Stomach smooth muscle (tissue), 2 donors: Measurements from ENCODE around the gene LNPEP.

ENCODE experiments used
- H3K27ac ChIP-seq: one replicate; pipeline ENCODE4 v1.7.0; 2013; ENCODE audit warnings: mild to moderate bottlenecking, low read length, inconsistent platforms
- H3K27me3 ChIP-seq, 2 donors: one replicate each; pipeline ENCODE4 v1.7.0; 2013; ENCODE audit warnings: low read length in 2 of 2; ENCODE audit not compliant: insufficient read depth in 2 of 2, control insufficient read depth in 1 of 2
- H3K36me3 ChIP-seq, 2 donors: one replicate each; pipeline ENCODE4 v1.7.0; 2013; ENCODE audit warnings: low read length in 2 of 2; ENCODE audit not compliant: control insufficient read depth in 2 of 2, insufficient read depth in 2 of 2
- H3K4me1 ChIP-seq: one replicate; pipeline ENCODE4 v1.7.0; 2013; ENCODE audit warnings: low read length; ENCODE audit not compliant: control insufficient read depth, insufficient read depth
- H3K4me3 ChIP-seq, 2 donors: one replicate each; pipeline ENCODE4 v1.7.0; 2013; ENCODE audit warnings: low read length in 2 of 2
- H3K9ac ChIP-seq, 2 donors: one replicate each; pipeline ENCODE4 v1.7.0; 2013; ENCODE audit warnings: low read length in 2 of 2, mild to moderate bottlenecking in 1 of 2
- H3K9me3 ChIP-seq, 2 donors: one replicate each; pipeline ENCODE4 v1.7.0; 2013; ENCODE audit warnings: low read length in 2 of 2; ENCODE audit not compliant: control insufficient read depth in 2 of 2
- donor health status: healthy.
- donor health status: Pancreatic carcinoma.

Gene LNPEP

DNA sequence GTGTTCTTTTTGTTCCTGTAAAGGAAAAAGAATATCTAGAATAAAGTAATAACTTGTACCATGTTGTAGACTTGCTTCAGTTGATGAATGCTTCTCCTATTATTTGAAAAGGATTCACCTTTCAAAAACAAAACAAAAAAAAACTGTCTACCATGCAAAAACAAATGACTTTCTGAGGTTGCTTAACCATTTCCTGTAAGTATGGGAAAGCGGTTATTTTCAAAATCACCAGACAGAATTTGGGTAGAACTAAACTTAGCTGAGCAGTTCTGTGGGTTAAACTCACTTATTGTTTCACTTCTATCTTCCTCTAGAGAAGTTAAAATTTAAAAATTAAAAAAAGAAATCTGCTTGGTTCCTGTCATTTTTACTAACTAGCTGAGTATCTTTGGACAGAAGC lies 25.2 kb downstream of the LNPEP start:
- Histone ChIP-seq H3K9me3 (no peaks in the 10 kb centered on the region), H3K27me3 (no peaks in the 10 kb centered on the region), H3K4me3 (no peak overlapping the region), H3K36me3 (no peaks in the 10 kb centered on the region), H3K27ac (no peak overlapping the region), H3K4me1 (no peaks in the 10 kb centered on the region), H3K9ac (no peak overlapping the region)

DNA sequence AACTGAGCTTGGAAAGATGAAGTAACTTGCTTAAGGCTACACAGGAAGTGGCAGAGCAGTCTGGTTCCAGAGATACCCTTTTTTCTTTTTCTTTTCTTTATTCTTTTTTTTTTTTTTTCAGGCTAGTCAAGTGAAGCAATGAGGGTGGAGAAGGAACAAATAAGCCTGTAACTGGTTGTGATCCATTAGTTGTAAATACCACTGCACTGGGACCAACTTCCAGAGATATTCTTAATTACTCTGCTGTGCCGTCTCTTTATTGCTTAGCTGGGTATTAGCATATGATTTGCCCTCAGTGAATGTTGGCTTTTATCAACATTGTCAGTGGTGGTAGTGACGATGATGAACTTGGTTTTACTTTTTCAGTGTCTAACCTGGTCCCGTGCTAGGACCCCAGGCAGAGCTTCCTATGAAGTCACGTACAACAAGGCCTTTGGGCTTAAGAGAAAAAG lies 26.7 kb downstream of the LNPEP start:
- H3K9me3 ChIP-seq = no peaks in the 10 kb centered on the region
- H3K27me3 ChIP-seq = no peaks in the 10 kb centered on the region
- no peak overlapping the region for H3K27ac ChIP-seq
- H3K9ac ChIP-seq = no peak overlapping the region
- no peak overlapping the region for H3K4me3 ChIP-seq
- no peaks in the 10 kb centered on the region for H3K4me1 ChIP-seq
- H3K36me3 ChIP-seq = no peaks in the 10 kb centered on the region

- H3K9me3 ChIP-seq = no peaks in the 10 kb centered on the region
- H3K4me3 ChIP-seq = no peak overlapping the region
- no peaks in the 10 kb centered on the region for H3K27me3 ChIP-seq
- H3K4me1 ChIP-seq = no peaks in the 10 kb centered on the region
- H3K27ac ChIP-seq = no peak overlapping the region
- no peaks in the 10 kb centered on the region for H3K36me3 ChIP-seq
- H3K9ac ChIP-seq = no peak overlapping the region
Observed at GRCh38 chr5:96963267-96963666, 27.4 kb downstream of the LNPEP start.

DNA sequence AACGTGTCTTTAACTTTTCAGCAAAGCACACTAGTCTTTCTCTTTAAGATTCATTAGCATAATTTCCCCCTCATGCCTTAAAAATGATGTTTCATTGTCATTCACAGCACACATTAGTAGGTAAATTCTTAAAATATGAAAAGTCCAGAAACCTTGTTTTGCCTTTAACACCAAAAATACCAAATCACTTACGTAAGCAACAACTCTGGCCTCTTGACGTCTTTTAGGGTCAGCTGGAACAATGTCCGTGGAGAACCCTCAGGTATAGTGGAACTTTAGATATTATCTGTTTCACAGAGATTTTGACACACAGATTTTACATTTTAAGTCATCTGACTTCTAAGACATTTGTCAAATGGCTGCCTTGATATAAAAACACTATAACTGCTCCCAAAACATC lies 30.9 kb downstream of the LNPEP start:
- H3K4me3 ChIP-seq = no peak overlapping the region
- H3K4me1 ChIP-seq = peaks cover 6% of the 10 kb centered on the region
- no peaks in the 10 kb centered on the region for H3K27me3 ChIP-seq
- no peaks in the 10 kb centered on the region for H3K36me3 ChIP-seq
- no peak overlapping the region for H3K9ac ChIP-seq
- H3K27ac ChIP-seq = no peak overlapping the region
- H3K9me3 ChIP-seq = no peaks in the 10 kb centered on the region

DNA sequence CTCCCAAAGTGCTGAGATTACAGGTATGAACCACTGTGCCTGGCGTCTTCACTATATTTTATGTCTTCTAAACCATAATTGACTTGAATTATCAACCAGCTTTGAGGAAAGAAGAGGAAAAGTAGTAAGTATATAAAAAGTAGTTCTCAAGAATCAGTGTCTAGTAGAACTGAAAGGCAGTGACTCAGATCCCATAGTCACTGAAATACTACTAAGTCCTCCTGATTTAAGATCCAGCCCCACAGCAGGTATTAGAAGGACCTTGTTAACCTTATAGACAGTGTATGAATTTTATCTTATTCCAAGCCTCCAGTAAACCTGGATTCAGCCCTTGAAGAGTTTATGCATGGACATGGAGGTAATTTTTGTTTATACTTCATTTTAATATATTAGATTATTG lies 31.5 kb downstream of the LNPEP start:
- Histone ChIP-seq H3K27me3 (no peaks in the 10 kb centered on the region), H3K36me3 (no peaks in the 10 kb centered on the region), H3K9ac (no peak overlapping the region), H3K27ac (no peak overlapping the region), H3K4me3 (no peak overlapping the region), H3K4me1 (peaks cover 6% of the 10 kb centered on the region), H3K9me3 (no peaks in the 10 kb centered on the region)

DNA sequence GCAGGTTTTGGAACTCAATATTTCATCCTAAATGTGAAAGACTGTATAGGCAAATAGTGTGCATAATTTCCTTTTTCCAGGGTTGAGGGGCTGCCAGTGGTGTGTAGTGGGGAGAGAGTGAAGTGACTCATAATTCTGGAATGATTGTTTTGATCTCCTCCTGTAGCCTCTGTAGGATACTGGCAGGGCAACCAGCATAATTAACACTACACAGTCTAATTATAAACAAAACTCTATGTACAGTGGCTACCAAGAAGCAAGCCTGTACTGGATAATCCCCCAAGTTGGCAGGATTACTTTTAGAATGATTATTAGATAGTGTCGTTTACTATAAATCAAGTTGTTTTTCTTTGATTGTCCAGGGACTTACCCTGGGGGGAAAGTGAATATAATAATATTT lies 32.2 kb downstream of the LNPEP start:
- H3K4me3 ChIP-seq = peak overlapping the region in 1 of 2 donors; percentile 25
- no peaks in the 10 kb centered on the region for H3K36me3 ChIP-seq
- H3K9ac ChIP-seq = no peak overlapping the region
- peak overlapping the region; percentile 12 for H3K27ac ChIP-seq
- peaks cover 6% of the 10 kb centered on the region for H3K4me1 ChIP-seq
- H3K27me3 ChIP-seq = no peaks in the 10 kb centered on the region
- no peaks in the 10 kb centered on the region for H3K9me3 ChIP-seq

DNA sequence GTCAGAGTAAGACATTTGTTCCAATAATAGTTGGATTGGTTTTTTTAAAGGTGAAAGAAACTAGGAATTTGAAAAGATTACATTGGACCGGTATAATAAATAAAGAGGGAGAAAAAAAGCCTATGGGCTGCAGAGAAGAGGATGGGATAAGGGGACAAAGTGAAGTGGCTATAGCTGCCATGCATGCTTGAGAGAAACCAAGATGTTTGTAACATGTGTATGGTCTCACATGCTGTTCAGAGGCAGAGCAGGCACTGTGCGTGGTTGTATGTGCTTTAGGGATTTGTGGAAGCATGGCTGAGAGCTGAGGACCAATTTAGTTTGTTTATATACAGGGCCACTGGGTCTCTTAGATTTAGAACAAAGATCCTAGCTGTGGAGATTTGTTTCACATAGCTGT lies 32.7 kb downstream of the LNPEP start:
- H3K4me3 ChIP-seq = peak overlapping the region in 1 of 2 donors; percentile 30
- H3K9me3 ChIP-seq = no peaks in the 10 kb centered on the region
- no peaks in the 10 kb centered on the region for H3K27me3 ChIP-seq
- no peaks in the 10 kb centered on the region for H3K36me3 ChIP-seq
- H3K9ac ChIP-seq = no peak overlapping the region
- H3K4me1 ChIP-seq = peaks cover 6% of the 10 kb centered on the region
- H3K27ac ChIP-seq = peak overlapping the region; percentile 12

- Histone ChIP-seq H3K27ac (no peak overlapping the region), H3K9me3 (no peaks in the 10 kb centered on the region), H3K36me3 (no peaks in the 10 kb centered on the region), H3K27me3 (no peaks in the 10 kb centered on the region), H3K4me1 (peaks cover 6% of the 10 kb centered on the region), H3K4me3 (no peak overlapping the region), H3K9ac (no peak overlapping the region)
Observed at GRCh38 chr5:96969366-96969765, 33.5 kb downstream of the LNPEP start.

DNA sequence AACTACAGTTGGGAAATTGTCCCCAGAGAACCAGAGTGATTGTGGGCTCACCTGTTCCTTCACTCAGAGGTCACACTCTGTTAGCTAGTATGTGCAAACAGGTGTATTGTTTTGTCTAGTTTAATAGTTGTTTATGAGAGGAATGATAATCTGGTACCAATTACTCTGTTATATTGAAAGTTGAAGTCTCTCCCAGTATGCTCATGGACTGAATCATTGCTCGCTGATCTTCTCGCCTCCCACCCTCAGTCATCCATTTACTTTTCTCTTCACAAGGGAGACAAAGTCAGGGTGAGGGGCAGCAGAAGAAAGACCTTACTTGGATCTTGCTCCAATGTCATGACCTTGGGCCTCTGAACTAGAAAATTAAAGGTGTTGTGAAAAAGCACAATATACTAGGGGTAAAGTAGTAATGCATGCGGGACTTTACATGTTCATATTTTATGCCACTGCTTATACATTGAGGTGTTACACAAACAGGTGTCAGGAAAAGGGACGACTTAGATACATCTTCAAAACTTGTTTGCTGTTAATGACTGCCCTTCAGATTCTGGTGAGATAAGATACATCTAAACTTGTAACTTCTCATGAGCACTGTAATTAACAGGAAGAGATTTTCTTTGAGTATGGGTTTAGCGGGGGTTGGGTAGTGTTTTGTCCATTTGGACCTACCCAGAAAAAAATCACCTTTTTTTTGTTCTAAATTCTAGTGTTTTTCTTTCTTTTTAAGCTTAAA lies 36.9 kb downstream of the LNPEP start:
- peaks cover 12% of the 10 kb centered on the region for H3K4me1 ChIP-seq
- H3K36me3 ChIP-seq = no peaks in the 10 kb centered on the region
- H3K27me3 ChIP-seq = no peaks in the 10 kb centered on the region
- no peak overlapping the region for H3K27ac ChIP-seq
- no peaks in the 10 kb centered on the region for H3K9me3 ChIP-seq
- H3K9ac ChIP-seq = no peak overlapping the region
- H3K4me3 ChIP-seq = no peak overlapping the region

- Histone ChIP-seq H3K27me3 (no peaks in the 10 kb centered on the region), H3K4me3 (no peak overlapping the region), H3K9ac (no peak overlapping the region), H3K27ac (no peak overlapping the region), H3K4me1 (peaks cover 9% of the 10 kb centered on the region), H3K9me3 (no peaks in the 10 kb centered on the region), H3K36me3 (no peaks in the 10 kb centered on the region)
Observed at GRCh38 chr5:96973532-96974401, 37.9 kb downstream of the LNPEP start.

GRCh38 chr5:96975656-96976055 lies 39.8 kb downstream of the LNPEP start:
- no peaks in the 10 kb centered on the region for H3K27me3 ChIP-seq
- H3K36me3 ChIP-seq = peaks cover 0 to 5% of the 10 kb centered on the region in 2 donors
- peaks cover 6% of the 10 kb centered on the region for H3K4me1 ChIP-seq
- H3K4me3 ChIP-seq = no peak overlapping the region
- no peak overlapping the region for H3K27ac ChIP-seq
- no peaks in the 10 kb centered on the region for H3K9me3 ChIP-seq
- no peak overlapping the region for H3K9ac ChIP-seq
